HCT116 (cell line): ENCODE measurements around the gene MANBA. TPM values are rescaled to one million over a fixed set of nuclear protein-coding genes. Genes with fewer than 3 reads are reported as not detected.

ENCODE experiments used
- ATAC-seq: fragments of 200-7000 bp; cut with Tn5 transposase; 2 replicates; pipeline ENCODE4 v1.9.1; 2020; ENCODE audit warnings: mild to moderate bottlenecking, moderate library complexity
- BruUV-seq: library from RNA; stranded (reverse); fragments of 400-500 nt; replicated peaks from 2 replicates; lab custom pipeline; 2021; lab: Mats Ljungman, UMichigan
- CTCF ChIA-PET: fragments of 300-600 bp; sonication (Branson Sonifier 250); formaldehyde crosslinking; loops from one replicate; lab custom pipeline; 2021; ENCODE audit warnings: antibody characterized with exemption; lab: Charles Lee
- POLR2A ChIA-PET: fragments of 300-600, 350-600 bp; sonication (Branson Sonifier 250); formaldehyde crosslinking; loops from one replicate; lab custom pipeline; 2021; ENCODE audit warnings: antibody characterized with exemption; lab: Charles Lee
- RAD21 ChIA-PET, 2 experiments: fragments of 300-600 bp; sonication (Branson Sonifier 250); formaldehyde crosslinking; loops; one replicate each; lab custom pipeline; 2023; ENCODE audit warnings: low total read pairs in 2 of 2; ENCODE audit not compliant: uncharacterized antibody in 2 of 2, unreplicated experiment in 2 of 2, low non-redundant PET in 1 of 2; lab: Charles Lee
- DNase-seq: peaks from one replicate; pipeline ENCODE4 v3.0.0-alpha.2; 2010; ENCODE audit warnings: low read depth, low spot score
- H2AFZ ChIP-seq: fragments of 200-600 bp; shearing (Covaris generic), sonication (generic); 2 replicates; pipeline ENCODE4 v1.6.1; 2017; ENCODE audit warnings: low read depth, mixed run types, mixed read lengths, antibody characterized with exemption, low read length; ENCODE audit not compliant: poor library complexity, severe bottlenecking
- H3K27ac ChIP-seq: 2 replicates; pipeline ENCODE4 v1.5.1; 2012; ENCODE audit warnings: low read depth, low read length
- H3K27me3 ChIP-seq: fragments of 200-600 bp; sonication (generic); 2 replicates; pipeline ENCODE4 v1.6.1; 2016; ENCODE audit warnings: mixed run types, low read length, mixed read lengths; ENCODE audit not compliant: insufficient read depth
- H3K36me3 ChIP-seq, 2 experiments: fragments of 200-500 bp in 1 of 2; fragments of 200-600 bp in 1 of 2; sonication (Bioruptor generic) in 1 of 2; sonication (generic) in 1 of 2; 2 replicates each; pipeline versions ENCODE4 v1.5.1 to v1.6.1; 2014 to 2016; ENCODE audit warnings: low read length in 2 of 2, inconsistent platforms in 1 of 2, mixed read lengths in 1 of 2, mixed run types in 1 of 2; ENCODE audit not compliant: insufficient read depth in 2 of 2, control insufficient read depth in 1 of 2
- H3K4me1 ChIP-seq, 2 experiments: fragments of 200-600 bp in 1 of 2; sonication (generic) in 1 of 2; 2 replicates each; pipeline versions ENCODE4 v1.5.1 to v1.6.1; 2012 to 2017; ENCODE audit warnings: low read length in 2 of 2, inconsistent platforms in 1 of 2, mild to moderate bottlenecking in 1 of 2, mixed read lengths in 1 of 2, mixed run types in 1 of 2, moderate library complexity in 1 of 2; ENCODE audit not compliant: insufficient read depth in 2 of 2, control insufficient read depth in 1 of 2
- H3K4me2 ChIP-seq: fragments of 200-600 bp; sonication (generic); 2 replicates; pipeline ENCODE4 v1.6.1; 2017; ENCODE audit warnings: mixed run types, low read length, mixed read lengths
- H3K4me3 ChIP-seq, 2 experiments: fragments of 200-600 bp in 1 of 2; sonication (generic) in 1 of 2; replicated peaks in 1 of 2; 2 replicates each; pipeline ENCODE4 v1.5.1; 2011 to 2016; ENCODE audit warnings: low read length in 2 of 2, control low read depth in 1 of 2, low read depth in 1 of 2, mild to moderate bottlenecking in 1 of 2, mixed read lengths in 1 of 2, mixed run types in 1 of 2
- H3K79me2 ChIP-seq: fragments of 200-600 bp; sonication (generic); 2 replicates; pipeline ENCODE4 v1.6.1; 2017; ENCODE audit warnings: mild to moderate bottlenecking, mixed run types, low read length, moderate library complexity, mixed read lengths; ENCODE audit not compliant: insufficient read depth
- H3K9ac ChIP-seq: fragments of 200-600 bp; sonication (generic); 2 replicates; pipeline ENCODE4 v1.6.1; 2016; ENCODE audit warnings: low read length, mixed read lengths
- H3K9me2 ChIP-seq: fragments of 200-600 bp; sonication (generic), shearing (Covaris generic); 2 replicates; pipeline ENCODE4 v1.6.1; 2017; ENCODE audit warnings: mixed run types, mild to moderate bottlenecking, moderate library complexity; ENCODE audit not compliant: insufficient read depth
- H3K9me3 ChIP-seq, 2 experiments: fragments of 200-500 bp in 1 of 2; fragments of 200-600 bp in 1 of 2; sonication (Bioruptor generic) in 1 of 2; sonication (generic) in 1 of 2; 2 replicates each; pipeline ENCODE4 v1.6.1; 2014 to 2017; ENCODE audit warnings: low read length in 2 of 2, mixed read lengths in 2 of 2, inconsistent platforms in 1 of 2, low read depth in 1 of 2, mild to moderate bottlenecking in 1 of 2, mixed run types in 1 of 2, moderate library complexity in 1 of 2; ENCODE audit not compliant: control insufficient read depth in 1 of 2, insufficient read depth in 1 of 2
- H4K20me1 ChIP-seq: fragments of 200-600 bp; sonication (generic), shearing (Covaris generic); 2 replicates; pipeline ENCODE4 v1.6.1; 2017; ENCODE audit warnings: mixed run types, mild to moderate bottlenecking, moderate library complexity; ENCODE audit not compliant: insufficient read depth
- FOSL1 ChIP-seq: IDR thresholded peaks from 2 replicates; pipeline ENCODE4 v1.6.1; 2012; ENCODE audit warnings: low read depth
- MAX ChIP-seq: IDR thresholded peaks from 2 replicates; pipeline ENCODE4 v1.6.1; 2012
- POLR2AphosphoS5 ChIP-seq: IDR thresholded peaks from 2 replicates; pipeline ENCODE4 v1.6.1; 2011; ENCODE audit warnings: mild to moderate bottlenecking, low read depth, low read length, moderate library complexity
- SIN3A ChIP-seq: IDR thresholded peaks from 2 replicates; pipeline ENCODE4 v1.6.1; 2012; ENCODE audit warnings: low read depth
- ZNF274 ChIP-seq: fragments of 200-500 bp; sonication (Bioruptor generic); IDR thresholded peaks from 2 replicates; pipeline ENCODE4 v1.6.1; 2014; ENCODE audit warnings: mild to moderate bottlenecking, low read depth, low read length, inconsistent platforms
- intact Hi-C: fragments of 100-400 bp; cut with micrococcal nuclease; formaldehyde crosslinking; loops from 2 replicates; pipeline ENCODE4 v1.10.0; 2022
- total RNA-seq: library from RNA; stranded (reverse); gene quantifications from one replicate; pipeline ENCODE4 v1.2.1, GENCODE V29; 2021; ENCODE audit not compliant: unreplicated experiment

The MANBA gene
- total RNA-seq, 1 experiment from 2014 or later: 21.3 TPM

- ChIA-PET POLR2A (no interaction called here), CTCF (no interaction called here), RAD21 (no interaction called here)
- Histone ChIP-seq H3K4me2 (no peak overlapping the region), H3K4me3 (no peak overlapping the region), H3K36me3 (peaks cover 0 to 2% of the 10 kb centered on the region in 2 experiments; a peak in 1 of 4 replicates), H3K79me2 (no peaks in the 10 kb centered on the region), H4K20me1 (no peaks in the 10 kb centered on the region), H3K9me2 (no peaks in the 10 kb centered on the region), H2AFZ (no peak overlapping the region), H3K9me3 (no peaks in the 10 kb centered on the region), H3K4me1 (no peaks in the 10 kb centered on the region), H3K27ac (no peak overlapping the region), H3K27me3 (no peaks in the 10 kb centered on the region), H3K9ac (no peak overlapping the region)
- TF ChIP-seq POLR2AphosphoS5: no peak
- no peak for TF ChIP-seq SIN3A
- no peak for TF ChIP-seq FOSL1
- TF ChIP-seq MAX: no peak
- no peak for TF ChIP-seq ZNF274
- ATAC-seq: no peak
- BruUV-seq: no TSS peak
- intact Hi-C loops: no loop called here
- no peak for DNase-seq
These were observed 176.7 kb downstream of the MANBA start for GRCh38 chr4:102584091-102584490.

Other genes with a start within 250 kb of the MANBA start
- gene UBE2D3, start 66.6 kb upstream of the MANBA start, total RNA-seq: 302 TPM
- 38.9 TPM for gene CISD2, start 108.0 kb upstream of the MANBA start, total RNA-seq